Measurements from ENCODE around the gene TOMM34. TPM values are rescaled to one million over a fixed set of nuclear protein-coding genes. Genes with fewer than 3 reads are reported as not detected.

TOMM34 gene
- total and polyA plus RNA-seq, 9 of the 15 experiments (the other 6 are each of a cell fraction or from before 2014, with no cell fraction given): 18.1 to 69.4 (median 41.7) TPM

DNA sequence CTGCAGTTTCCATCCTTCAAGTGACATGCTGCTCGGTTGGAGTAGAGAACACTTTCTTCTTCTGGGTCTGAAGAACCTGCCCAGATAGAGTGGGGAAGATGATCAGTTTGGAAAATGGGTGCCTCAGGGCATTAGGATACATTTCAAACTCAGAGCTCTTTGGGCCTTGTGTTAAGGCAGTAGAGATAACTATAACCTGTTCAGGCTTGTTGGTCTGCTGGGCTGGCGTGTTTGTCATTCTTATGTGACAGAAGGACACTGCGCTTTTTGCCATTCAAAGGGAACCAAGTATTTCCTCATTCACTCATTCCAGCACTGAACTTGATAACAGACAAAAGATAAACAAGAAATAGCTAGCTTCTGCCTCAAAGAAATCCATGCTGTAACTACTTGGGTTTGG, 3.8 kb downstream of the TOMM34 start:
- Histone ChIP-seq H3K4me3 (no peak overlapping the region), H3K4me1 (replicated peaks in 1 of 2; ENCODE audit: control insufficient read depth in 2 of 2, insufficient read depth in 2 of 2, low read length in 2 of 2) (peaks cover 12 to 19% of the 10 kb centered on the region in 2 experiments), H3K27me3 (ENCODE audit: control insufficient read depth in 2 of 2, insufficient read depth in 2 of 2, low read length in 2 of 2) (no peaks in the 10 kb centered on the region), H3K9ac (ENCODE audit: insufficient read depth in 1 of 2, low read depth in 2 of 2, low read length in 2 of 2) (no peak overlapping the region), H3K9me3 (replicated peaks; ENCODE audit: control insufficient read depth, insufficient read depth, low read depth, low read length) (no peaks in the 10 kb centered on the region), H4K20me1 (replicated peaks; ENCODE audit: control insufficient read depth, insufficient read depth, low read length) (no peaks in the 10 kb centered on the region), H3K9me1 (ENCODE audit: control insufficient read depth, insufficient read depth, low read length) (no peaks in the 10 kb centered on the region), H3K79me2 (ENCODE audit: control insufficient read depth, insufficient read depth, low read length) (peaks cover 45% of the 10 kb centered on the region), H2AFZ (ENCODE audit: low read depth, low read length) (no peak overlapping the region), H3K27ac (ENCODE audit: extremely low read depth, low read depth, low read length) (no peak overlapping the region), H3K4me2 (ENCODE audit: insufficient read depth, low read length) (no peak overlapping the region), H3K36me3 (ENCODE audit: control insufficient read depth, insufficient read depth, low read length) (peaks cover 73% of the 10 kb centered on the region)
- ATAC-seq: no peak
- 69% methylated on average over 3 of the region's 3 CpGs for WGBS (ENCODE audit: insufficient coverage, low coverage, missing lambda C conversion rate)
- no TSS peak for BruUV-seq (replicated peaks)
- ChIA-PET POLR2A (interaction anchor here (0.8 to 1.0 kb wide), 2 partner anchors 9 to 15 kb away, joined by 3 read pairs; no protein-coding TSS in a partner anchor), CTCF (ENCODE audit: low intra/inter-chr PET ratio) (no interaction called here)
- intact Hi-C loops (cut with micrococcal nuclease) (no loop called here), in situ Hi-C loops (cut with MboI) (no loop called here)
- no peak for DNase-seq (ENCODE audit: extremely low read depth in 1 of 4, low spot score in 3 of 4)
- TF ChIP-seq ZNF384 (IDR thresholded peaks at IDR 0.05; ENCODE audit: low read depth, low read length): no peak
- no peak for TF ChIP-seq NR4A1 (CRISPR knock-in tag; IDR thresholded peaks at IDR 0.05)
- TF ChIP-seq NR4A1 (tag; IDR thresholded peaks at IDR 0.05): no peak
- TF ChIP-seq, protein P1, sequence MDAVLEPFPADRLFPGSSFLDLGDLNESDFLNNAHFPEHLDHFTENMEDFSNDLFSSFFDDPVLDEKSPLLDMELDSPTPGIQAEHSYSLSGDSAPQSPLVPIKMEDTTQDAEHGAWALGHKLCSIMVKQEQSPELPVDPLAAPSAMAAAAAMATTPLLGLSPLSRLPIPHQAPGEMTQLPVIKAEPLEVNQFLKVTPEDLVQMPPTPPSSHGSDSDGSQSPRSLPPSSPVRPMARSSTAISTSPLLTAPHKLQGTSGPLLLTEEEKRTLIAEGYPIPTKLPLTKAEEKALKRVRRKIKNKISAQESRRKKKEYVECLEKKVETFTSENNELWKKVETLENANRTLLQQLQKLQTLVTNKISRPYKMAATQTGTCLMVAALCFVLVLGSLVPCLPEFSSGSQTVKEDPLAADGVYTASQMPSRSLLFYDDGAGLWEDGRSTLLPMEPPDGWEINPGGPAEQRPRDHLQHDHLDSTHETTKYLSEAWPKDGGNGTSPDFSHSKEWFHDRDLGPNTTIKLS (IDR thresholded peaks at IDR 0.05; ENCODE audit: borderline replicate concordance, low read depth): no peak
- TF ChIP-seq POLR2AphosphoS5 (IDR thresholded peaks at IDR 0.05; ENCODE audit: control insufficient read depth, insufficient read depth, low read depth, low read length): peak; percentile 25; the same call in 1 of the 2 replicates
- TF ChIP-seq IFI16 (CRISPR knock-in tag; IDR thresholded peaks at IDR 0.05): no peak
- TF ChIP-seq, protein P2, sequence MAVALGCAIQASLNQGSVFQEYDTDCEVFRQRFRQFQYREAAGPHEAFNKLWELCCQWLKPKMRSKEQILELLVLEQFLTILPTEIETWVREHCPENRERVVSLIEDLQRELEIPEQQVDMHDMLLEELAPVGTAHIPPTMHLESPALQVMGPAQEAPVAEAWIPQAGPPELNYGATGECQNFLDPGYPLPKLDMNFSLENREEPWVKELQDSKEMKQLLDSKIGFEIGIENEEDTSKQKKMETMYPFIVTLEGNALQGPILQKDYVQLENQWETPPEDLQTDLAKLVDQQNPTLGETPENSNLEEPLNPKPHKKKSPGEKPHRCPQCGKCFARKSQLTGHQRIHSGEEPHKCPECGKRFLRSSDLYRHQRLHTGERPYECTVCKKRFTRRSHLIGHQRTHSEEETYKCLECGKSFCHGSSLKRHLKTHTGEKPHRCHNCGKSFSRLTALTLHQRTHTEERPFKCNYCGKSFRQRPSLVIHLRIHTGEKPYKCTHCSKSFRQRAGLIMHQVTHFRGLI (CRISPR knock-in tag; IDR thresholded peaks at IDR 0.05): no peak
- no peak for TF ChIP-seq MTA2 (IDR thresholded peaks at IDR 0.05; ENCODE audit: low read depth)
- no peak for FAIRE-seq
